ENCODE results near the gene EVA1C. TPM values are rescaled to one million over a fixed set of nuclear protein-coding genes. Genes with fewer than 3 reads are reported as not detected.

The EVA1C gene
- total RNA-seq, 1 experiment from 2014 or later, result 16.1 TPM

DNA sequence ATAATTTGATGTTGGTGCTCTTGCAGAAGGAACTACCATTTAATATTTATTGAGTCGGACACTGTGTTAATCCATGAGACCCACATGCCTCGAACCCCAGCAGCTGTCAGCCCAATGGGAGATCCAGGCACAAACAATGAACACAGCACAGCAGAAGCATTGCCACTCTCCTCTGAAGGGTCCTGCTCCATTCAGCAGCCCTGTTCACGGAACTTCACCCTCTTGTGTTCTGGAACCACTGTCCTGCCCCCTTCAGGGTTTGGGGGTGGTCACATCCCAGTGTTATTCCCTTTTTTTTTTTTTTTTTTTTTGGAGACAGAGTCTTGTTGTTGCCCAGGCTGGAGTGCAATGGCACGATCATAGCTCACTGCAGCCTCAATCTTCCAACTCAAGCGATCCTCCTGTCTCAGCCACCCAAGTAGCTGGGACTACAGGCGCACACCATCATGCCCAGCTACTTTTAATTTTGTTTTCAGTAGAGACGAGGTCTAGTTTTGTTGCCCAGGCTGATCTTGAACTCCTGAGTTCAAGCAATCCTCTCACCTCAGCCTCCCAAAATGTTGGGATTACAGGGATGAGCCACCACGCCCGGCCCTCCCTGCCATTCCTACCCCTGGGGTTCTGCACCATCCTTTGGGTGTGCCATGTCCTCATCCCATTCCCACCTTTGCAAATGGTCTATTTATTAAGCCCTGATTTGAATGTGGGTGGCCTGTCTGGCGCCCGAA lies 70.2 kb downstream of the EVA1C start:
- no TSS peak for BruUV-seq (replicated peaks)
- no peaks in the 10 kb centered on the region for H3F3A ChIP-seq (ENCODE audit: low read length, unreplicated experiment)
- no peak overlapping the region for H3K9ac ChIP-seq (ENCODE audit: low read length)
- H4K20me1 ChIP-seq (ENCODE audit: low read length), result no peaks in the 10 kb centered on the region
- no peak overlapping the region for H3K27ac ChIP-seq (ENCODE audit: low read length)
- H3K79me2 ChIP-seq (ENCODE audit: low read length), result no peaks in the 10 kb centered on the region
- H3K9me3 ChIP-seq (ENCODE audit: low read length), result no peaks in the 10 kb centered on the region
- ChIA-PET CTCF (no interaction called here), POLR2A (ENCODE audit: unreplicated experiment) (no interaction called here)
- TF ChIP-seq EZH2phosphoT487 (IDR thresholded peaks at IDR 0.05; ENCODE audit: borderline replicate concordance, low read length), result no peak
- TF ChIP-seq, protein P1, sequence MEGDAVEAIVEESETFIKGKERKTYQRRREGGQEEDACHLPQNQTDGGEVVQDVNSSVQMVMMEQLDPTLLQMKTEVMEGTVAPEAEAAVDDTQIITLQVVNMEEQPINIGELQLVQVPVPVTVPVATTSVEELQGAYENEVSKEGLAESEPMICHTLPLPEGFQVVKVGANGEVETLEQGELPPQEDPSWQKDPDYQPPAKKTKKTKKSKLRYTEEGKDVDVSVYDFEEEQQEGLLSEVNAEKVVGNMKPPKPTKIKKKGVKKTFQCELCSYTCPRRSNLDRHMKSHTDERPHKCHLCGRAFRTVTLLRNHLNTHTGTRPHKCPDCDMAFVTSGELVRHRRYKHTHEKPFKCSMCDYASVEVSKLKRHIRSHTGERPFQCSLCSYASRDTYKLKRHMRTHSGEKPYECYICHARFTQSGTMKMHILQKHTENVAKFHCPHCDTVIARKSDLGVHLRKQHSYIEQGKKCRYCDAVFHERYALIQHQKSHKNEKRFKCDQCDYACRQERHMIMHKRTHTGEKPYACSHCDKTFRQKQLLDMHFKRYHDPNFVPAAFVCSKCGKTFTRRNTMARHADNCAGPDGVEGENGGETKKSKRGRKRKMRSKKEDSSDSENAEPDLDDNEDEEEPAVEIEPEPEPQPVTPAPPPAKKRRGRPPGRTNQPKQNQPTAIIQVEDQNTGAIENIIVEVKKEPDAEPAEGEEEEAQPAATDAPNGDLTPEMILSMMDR (conservative IDR thresholded peaks at IDR 0.05; ENCODE audit: low read depth, low read length), result no peak
- no peaks in the 10 kb centered on the region for H3K9me2 ChIP-seq (replicated peaks; ENCODE audit: low read length)
- H3K4me3 ChIP-seq (ENCODE audit: low read length), result no peak overlapping the region
- no peak overlapping the region for H3K4me2 ChIP-seq (ENCODE audit: low read length)
- H2AFZ ChIP-seq (ENCODE audit: low read length), result no peak overlapping the region
- intact Hi-C loops (cut with micrococcal nuclease), result no loop called here
- H3K36me3 ChIP-seq (ENCODE audit: low read depth, low read length), result no peaks in the 10 kb centered on the region
- DNase-seq, result no peak
- ATAC-seq, result no peak
- peaks cover 17% of the 10 kb centered on the region for H3K4me1 ChIP-seq (ENCODE audit: insufficient read depth, low read length)
- H3K27me3 ChIP-seq (ENCODE audit: low read length), result no peaks in the 10 kb centered on the region

- no peaks in the 10 kb centered on the region for H3K9me2 ChIP-seq (replicated peaks; ENCODE audit: low read length)
- ChIA-PET CTCF (no interaction called here), POLR2A (ENCODE audit: unreplicated experiment) (no interaction called here)
- H3K4me3 ChIP-seq (ENCODE audit: low read length), result no peak overlapping the region
- H3K27me3 ChIP-seq (ENCODE audit: low read length), result no peaks in the 10 kb centered on the region
- no peak for TF ChIP-seq EZH2 (IDR thresholded peaks at IDR 0.05; ENCODE audit: low read length, unreplicated experiment)
- TF ChIP-seq, protein P1 (conservative IDR thresholded peaks at IDR 0.05; ENCODE audit: low read depth, low read length), result no peak
- no peak for TF ChIP-seq EZH2phosphoT487 (IDR thresholded peaks at IDR 0.05; ENCODE audit: borderline replicate concordance, low read length)
- no peaks in the 10 kb centered on the region for H3K9me3 ChIP-seq (ENCODE audit: low read length)
- H3K27ac ChIP-seq (ENCODE audit: low read length), result no peak overlapping the region
- BruUV-seq (replicated peaks), result no TSS peak
- H3F3A ChIP-seq (ENCODE audit: low read length, unreplicated experiment), result no peaks in the 10 kb centered on the region
- no peaks in the 10 kb centered on the region for H3K79me2 ChIP-seq (ENCODE audit: low read length)
- intact Hi-C loops (cut with micrococcal nuclease), result no loop called here
- no peaks in the 10 kb centered on the region for H3K36me3 ChIP-seq (ENCODE audit: low read depth, low read length)
- no peak overlapping the region for H2AFZ ChIP-seq (ENCODE audit: low read length)
- DNase-seq, result no peak
- no peak overlapping the region for H3K9ac ChIP-seq (ENCODE audit: low read length)
- peaks cover 17% of the 10 kb centered on the region for H3K4me1 ChIP-seq (ENCODE audit: insufficient read depth, low read length)
- H3K4me2 ChIP-seq (ENCODE audit: low read length), result no peak overlapping the region
- H4K20me1 ChIP-seq (ENCODE audit: low read length), result no peaks in the 10 kb centered on the region
- no peak for ATAC-seq
These were observed 70.7 kb downstream of the EVA1C start for GRCh38 chr21:32483293-32483595.

DNA sequence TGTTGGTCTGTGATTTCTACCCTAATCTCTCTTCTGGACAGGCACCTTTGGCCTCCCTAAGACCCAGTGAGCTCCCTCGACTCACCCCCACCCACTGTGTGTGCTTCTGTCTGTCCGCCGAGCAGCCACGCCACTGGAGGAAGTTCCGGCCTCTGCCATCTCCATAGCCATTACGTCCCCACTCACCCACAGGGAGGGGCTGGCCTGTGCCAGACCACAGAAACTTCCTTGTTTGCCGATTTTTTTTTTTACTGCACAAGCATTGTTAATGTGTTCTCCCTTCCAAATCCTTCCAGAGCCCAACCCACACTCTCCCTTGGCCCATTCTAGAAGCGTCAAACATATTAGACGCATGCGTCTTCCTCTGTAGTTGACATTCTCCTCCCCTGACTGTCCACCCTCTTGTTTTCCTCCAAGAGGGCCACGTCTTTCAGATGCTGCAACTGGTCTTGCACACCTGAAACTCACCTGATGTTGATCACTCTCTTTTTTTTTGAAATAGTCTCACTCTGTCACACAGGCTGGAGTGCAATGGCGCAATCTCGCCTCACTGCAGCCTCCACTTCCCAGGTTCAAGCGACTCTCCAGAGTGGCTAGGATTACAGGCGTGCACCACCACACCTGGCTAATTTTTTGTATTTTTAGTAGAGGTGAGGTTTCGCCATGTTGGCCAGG lies 72.3 kb downstream of the EVA1C start:
- no peaks in the 10 kb centered on the region for H3K9me3 ChIP-seq (ENCODE audit: low read length)
- no peak overlapping the region for H2AFZ ChIP-seq (ENCODE audit: low read length)
- H3K4me1 ChIP-seq (ENCODE audit: insufficient read depth, low read length), result peaks cover 3% of the 10 kb centered on the region
- no peaks in the 10 kb centered on the region for H3K79me2 ChIP-seq (ENCODE audit: low read length)
- no TSS peak for BruUV-seq (replicated peaks)
- no peak overlapping the region for H3K27ac ChIP-seq (ENCODE audit: low read length)
- H3K4me2 ChIP-seq (ENCODE audit: low read length), result no peak overlapping the region
- no peaks in the 10 kb centered on the region for H3F3A ChIP-seq (ENCODE audit: low read length, unreplicated experiment)
- ChIA-PET CTCF (no interaction called here), POLR2A (ENCODE audit: unreplicated experiment) (no interaction called here)
- DNase-seq (no peak), ATAC-seq (no peak)
- H3K9me2 ChIP-seq (replicated peaks; ENCODE audit: low read length), result no peaks in the 10 kb centered on the region
- H3K36me3 ChIP-seq (ENCODE audit: low read depth, low read length), result no peaks in the 10 kb centered on the region
- intact Hi-C loops (cut with micrococcal nuclease), result no loop called here
- TF ChIP-seq EZH2phosphoT487 (IDR thresholded peaks at IDR 0.05; ENCODE audit: borderline replicate concordance, low read length) (no peak), EZH2 (IDR thresholded peaks at IDR 0.05; ENCODE audit: low read length, unreplicated experiment) (no peak)
- TF ChIP-seq, protein P1 (conservative IDR thresholded peaks at IDR 0.05; ENCODE audit: low read depth, low read length), result no peak
- no peaks in the 10 kb centered on the region for H4K20me1 ChIP-seq (ENCODE audit: low read length)
- no peak overlapping the region for H3K9ac ChIP-seq (ENCODE audit: low read length)
- no peaks in the 10 kb centered on the region for H3K27me3 ChIP-seq (ENCODE audit: low read length)
- H3K4me3 ChIP-seq (ENCODE audit: low read length), result no peak overlapping the region
